Measurements from ENCODE around the gene MCM3AP. TPM values are rescaled to one million over a fixed set of nuclear protein-coding genes. Genes with fewer than 3 reads are reported as not detected.

The MCM3AP gene
- total RNA-seq = 10 to 100 TPM; 90.6 to 94.3 TPM
- long read RNA-seq, full-length matches to known transcripts = 13 of 49 reads
- long read RNA-seq, partial matches to known transcripts = 31 of 49 reads
- long read RNA-seq, other reads (novel, unspliced or antisense) = 5 of 49 reads

DNA sequence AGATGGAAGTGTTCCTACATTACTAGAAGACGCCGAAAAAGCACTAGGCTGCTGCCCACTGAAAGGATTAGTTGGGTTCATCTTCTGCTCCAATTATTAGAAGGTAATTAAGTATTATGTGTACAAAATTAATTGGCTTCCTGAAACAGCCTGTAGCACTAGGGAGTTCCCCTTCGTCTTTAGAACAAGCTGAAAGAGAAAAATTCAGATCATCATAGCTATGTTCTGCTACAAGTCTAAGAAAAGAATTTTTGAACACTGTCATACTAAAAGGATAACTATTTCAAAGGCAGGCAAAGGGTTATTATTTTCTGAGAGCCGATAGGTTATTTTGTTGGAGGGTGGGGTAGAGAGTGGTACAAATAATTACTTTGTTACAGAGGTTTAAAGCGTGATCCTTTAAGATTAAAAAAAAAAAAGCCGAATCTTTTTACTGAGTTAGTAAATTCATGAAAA, at the start of gene MCM3AP:
TSS of gene MCM3AP (minus strand) at position 406 of the 456 bp plus-strand sequence. CDS start at position 81, 325 bp downstream.
- intact Hi-C loops (cut with DNase I, micrococcal nuclease) = no loop called here
- DNase-seq (no peak), ATAC-seq (no peak)

DNA sequence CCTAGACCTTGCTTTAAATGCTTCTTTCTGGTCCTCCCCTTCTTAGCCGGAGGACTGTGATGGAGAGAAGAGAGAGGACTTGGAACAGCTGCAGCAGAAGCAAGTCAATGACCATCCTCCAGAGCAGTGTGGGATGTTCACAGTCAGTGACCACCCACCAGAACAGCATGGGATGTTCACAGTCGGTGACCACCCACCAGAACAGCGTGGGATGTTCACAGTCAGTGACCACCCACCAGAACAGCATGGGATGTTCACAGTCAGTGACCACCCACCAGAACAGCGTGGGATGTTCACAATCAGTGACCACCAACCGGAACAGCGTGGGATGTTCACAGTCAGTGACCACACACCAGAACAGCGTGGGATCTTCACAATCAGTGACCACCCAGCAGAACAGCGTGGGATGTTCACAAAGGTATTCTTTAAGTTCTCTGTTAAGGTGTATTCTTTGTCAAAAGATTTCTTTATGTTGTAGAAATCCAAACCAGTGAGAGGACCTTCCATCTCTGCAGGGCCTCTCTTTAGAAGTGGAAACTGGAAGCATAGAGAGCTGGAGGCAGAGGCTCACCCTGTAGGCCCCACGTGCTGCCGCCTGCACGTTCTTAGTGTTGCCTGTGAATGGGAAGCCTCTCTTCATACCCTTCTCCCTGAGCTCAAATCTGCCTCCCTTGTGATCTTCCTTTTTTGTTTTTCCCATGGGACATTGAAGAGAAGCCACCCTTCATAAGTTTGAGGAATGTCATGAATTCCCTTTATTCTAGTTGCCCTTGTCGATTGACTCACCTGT, 49.1 kb upstream of the MCM3AP start:
- no peak for ATAC-seq
- intact Hi-C loops (cut with DNase I, micrococcal nuclease) = no loop called here
- DNase-seq = no peak

DNA sequence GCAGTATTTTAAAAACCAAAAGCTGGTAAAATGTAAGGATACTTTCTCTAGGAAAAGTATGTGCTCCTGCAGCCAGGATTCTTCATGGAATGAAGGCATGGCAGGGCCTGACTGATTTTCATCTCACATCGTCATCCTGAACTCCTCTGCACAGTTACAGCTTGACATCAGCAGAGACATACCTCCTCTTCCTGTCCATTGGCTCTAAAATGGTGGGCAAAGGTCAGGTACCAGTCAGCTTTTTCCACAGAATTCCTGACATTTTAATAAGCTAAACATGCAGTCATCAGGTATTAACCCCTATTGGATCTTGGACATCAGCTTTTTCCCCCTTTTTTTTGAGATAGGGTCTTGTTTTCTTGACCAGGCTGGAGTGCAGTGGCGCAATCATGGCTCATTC, 44.4 kb upstream of the MCM3AP start:
- no peak for ATAC-seq
- intact Hi-C loops (cut with DNase I, micrococcal nuclease) = no loop called here
- DNase-seq = no peak

DNA sequence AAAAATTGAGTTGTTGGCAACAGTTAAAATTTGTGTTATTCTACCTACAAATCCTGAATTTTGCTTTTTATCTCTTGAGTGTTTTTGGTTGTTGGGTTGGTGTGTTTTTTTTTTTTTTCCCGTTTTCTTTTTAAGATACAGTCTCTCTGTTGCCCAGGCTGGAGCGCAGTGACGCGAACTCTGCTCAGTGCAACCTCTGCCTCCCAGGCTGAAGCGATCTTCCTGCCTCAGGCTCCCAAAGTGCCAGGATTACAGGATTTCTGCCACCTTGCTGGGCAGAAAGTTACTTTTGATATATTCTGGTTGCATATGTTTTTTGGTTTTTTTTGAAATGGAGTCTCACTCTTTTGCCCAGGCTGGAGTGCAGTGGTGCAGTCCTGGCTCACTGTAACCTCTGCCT, 42.7 kb upstream of the MCM3AP start:
- intact Hi-C loops (cut with DNase I, micrococcal nuclease) = no loop called here
- no peak for DNase-seq

DNA sequence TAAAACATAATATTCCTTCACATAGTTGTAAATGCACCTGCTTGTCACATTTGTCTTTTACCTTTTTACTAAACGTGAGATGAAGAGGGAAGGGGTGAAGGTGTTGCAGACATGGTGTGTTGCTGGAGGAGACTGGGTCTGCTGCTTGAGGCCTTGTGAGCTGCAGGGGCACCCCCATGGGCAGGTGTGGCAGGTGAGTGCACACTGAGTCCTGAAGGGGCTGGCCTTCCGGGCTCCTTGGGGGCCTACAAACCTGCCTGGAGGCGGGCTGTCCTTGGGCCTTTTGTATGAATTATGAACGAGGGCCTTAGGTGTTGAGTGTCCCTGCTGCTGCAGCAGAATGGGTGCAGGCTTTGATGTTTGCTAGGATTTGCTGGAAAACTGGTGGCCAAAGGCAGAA, 42.3 kb upstream of the MCM3AP start:
- intact Hi-C loops (cut with DNase I, micrococcal nuclease) = no loop called here
- no peak for ATAC-seq
- no peak for DNase-seq

More for the DNA sequence above, 42.7 kb upstream of the MCM3AP start:
- ATAC-seq = no peak

DNA sequence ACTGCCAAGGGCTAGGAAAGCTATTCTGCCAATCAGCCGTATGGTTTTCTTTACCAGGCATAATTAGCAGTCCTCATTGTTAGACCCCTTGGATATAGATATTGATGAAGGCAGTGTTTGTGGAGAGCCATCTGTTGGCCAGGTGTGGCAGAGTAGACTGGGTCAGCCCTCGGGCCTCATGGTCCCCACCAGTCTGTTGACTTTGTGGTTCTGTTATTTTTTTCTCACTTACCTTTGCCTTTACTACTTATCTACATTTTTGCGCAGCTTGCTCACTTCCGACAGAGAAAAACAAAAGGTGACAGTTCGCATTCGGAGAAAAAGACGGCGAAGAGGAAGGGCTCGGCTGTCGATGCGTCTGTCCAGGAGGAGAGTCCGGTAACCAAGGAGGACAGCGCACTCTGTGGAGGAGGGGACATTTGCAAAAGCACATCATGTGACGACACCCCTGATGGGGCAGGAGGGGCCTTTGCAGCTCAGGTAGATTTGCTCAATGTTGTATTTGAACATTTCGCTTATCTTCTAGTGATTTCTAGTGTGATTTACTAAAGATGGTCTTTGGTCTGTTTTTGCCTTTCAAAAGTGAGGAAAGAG, 40.8 kb upstream of the MCM3AP start:
- intact Hi-C loops (cut with DNase I, micrococcal nuclease) = no loop called here
- no peak for ATAC-seq
- no peak for DNase-seq

DNA sequence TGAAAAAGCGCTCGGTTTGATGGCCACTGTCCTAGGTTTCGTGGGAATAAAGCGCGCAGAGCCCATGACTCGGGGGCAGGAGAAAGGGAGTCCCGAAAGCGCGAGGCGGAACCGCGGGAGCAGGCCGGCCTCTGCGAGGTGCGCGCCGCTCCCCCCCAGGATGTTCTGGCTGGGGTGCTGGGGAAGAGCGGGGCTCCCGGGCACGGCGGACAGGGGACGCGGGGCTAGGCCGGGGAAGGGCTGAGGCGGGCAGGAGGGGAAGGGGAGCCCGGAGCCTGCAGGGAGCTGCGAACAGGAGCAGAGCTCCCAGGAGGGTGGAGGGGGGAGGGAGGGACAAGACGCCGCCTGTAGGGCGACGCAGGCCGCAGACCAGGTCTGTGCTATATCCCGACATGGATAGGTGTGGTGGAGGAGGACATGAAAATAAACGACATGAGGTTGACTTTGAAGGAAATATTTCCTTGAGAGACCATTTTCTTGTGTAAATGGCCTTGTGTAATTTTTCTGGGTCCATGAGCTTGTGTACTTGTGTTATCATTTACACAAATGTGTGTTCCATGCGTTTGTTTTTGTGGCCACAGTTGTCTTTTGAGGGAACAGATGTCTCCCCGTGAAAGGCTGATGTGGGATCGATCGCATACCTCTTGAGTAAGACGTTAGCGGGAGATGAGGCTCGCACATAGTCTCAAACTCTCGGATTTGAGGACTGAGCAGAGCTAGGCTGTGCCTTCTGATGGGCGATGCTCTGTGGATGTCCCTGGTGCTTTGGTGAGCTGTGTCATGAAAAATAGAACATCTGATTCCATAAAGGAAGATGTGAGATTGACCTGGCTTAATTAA, 39.9 kb upstream of the MCM3AP start:
- peak; percentile 67 to 71 for DNase-seq
- peak; percentile 44 for ATAC-seq
- intact Hi-C loops (cut with DNase I, micrococcal nuclease) = no loop called here

DNA sequence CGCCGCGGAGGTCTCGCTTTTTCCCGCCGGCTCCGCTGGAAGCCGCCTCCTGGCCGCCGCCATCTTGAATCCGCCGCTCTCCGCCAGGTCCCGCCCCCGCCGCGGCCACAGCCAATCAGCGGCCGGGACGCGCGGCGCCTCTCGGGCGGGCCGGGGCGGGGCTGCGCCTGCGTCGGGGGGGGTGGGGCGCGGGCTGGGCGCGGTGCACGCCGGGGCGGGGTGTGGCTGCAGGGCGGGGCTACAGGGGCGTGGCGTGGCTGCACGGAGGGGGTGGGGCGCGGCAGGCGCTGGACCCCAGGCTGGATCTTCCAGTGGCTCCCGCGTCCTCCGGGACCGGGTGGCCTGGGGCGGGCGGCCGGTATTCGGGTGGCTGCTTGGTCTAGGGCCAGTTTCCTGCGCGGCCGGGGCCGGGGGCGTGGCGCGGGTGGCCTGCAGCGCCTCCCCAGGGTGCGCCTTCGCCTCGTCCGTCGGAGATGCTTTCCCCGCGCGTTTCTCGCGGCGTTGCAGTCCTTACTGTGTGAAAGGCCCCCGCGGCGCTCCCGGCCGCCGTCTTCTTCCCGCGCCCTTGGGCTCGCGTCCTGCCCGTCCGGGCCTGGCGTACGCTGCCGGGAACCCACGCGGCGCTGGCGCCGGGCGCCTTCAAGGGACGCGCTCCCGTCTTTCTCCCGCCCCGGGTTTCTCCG, 39.1 kb upstream of the MCM3AP start:
- peak; percentile 83 to 90 for DNase-seq
- intact Hi-C loops (cut with DNase I, micrococcal nuclease) = no loop called here
- ATAC-seq = peak; percentile 77

DNA sequence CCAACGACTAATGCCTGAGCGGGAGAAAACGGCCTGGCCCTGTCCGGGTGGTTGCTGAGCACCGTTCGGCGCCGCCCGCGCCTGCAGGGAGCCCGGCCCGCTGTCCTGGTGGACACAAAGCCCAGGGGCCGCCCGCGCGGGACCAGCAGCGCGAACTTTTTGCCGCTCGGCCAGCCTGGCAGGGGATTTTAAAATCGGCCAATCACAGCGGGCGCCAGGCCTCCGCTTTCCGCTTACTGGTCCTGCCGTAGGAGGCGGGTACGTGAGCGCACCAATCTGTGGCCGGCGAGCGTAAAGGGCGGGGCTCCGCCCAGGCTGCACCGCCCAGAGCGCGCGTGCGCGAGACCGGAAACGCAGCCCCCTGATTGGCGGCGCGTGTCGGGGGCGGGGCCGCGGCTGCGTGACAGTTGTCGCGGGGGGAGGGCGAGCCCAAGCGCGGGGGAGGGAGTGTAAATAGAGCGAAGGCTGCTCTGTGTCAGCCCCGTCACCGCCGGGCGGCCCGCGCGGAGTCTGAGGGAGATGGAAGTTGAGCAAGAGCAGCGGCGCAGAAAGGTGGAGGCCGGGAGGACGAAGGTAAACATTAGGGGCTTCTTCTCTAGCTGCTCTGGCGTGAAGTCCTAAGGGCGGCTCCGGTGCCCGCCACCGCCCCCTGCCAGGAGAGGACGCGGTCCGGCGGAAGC, 38.4 kb upstream of the MCM3AP start, which contains the start of the genes C21orf58 and PCNT:
TSS of gene C21orf58 (minus strand) at position 161 of the 680 bp plus-strand sequence. CDS start 1,132 bp downstream, outside the sequence.
TSS of gene PCNT (plus strand) at position 447 of the 680 bp plus-strand sequence. CDS start at position 520, 73 bp downstream.
- peak; percentile 83 for ATAC-seq
- intact Hi-C loops (cut with DNase I, micrococcal nuclease) = no loop called here
- peak; percentile 98 for DNase-seq

DNA sequence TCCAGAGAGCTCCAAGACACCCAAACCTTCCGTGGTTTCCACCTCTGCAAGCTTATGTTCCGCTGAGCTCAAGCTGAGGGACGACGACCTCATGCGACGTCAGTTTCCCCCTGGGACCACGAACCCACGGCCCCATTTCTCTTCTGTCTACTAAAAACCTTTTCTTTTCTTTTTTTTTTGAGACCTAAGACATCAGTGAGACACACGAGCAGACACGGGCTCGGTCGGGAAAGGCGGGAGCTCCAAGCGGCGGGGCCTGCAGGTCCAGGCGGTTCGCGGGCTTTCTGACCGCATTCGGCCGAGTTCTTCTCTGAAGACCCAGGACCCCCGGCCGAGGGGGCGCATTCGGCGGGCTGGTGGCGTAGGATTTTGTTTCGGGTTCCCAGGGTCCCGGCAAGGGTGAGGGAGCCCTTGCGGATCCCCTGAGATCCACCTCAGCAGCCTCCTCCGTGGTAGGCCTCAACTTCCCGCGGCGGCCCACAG, 37.9 kb upstream of the MCM3AP start:
- intact Hi-C loops (cut with DNase I, micrococcal nuclease) = no loop called here
- DNase-seq (no peak), ATAC-seq (no peak)

DNA sequence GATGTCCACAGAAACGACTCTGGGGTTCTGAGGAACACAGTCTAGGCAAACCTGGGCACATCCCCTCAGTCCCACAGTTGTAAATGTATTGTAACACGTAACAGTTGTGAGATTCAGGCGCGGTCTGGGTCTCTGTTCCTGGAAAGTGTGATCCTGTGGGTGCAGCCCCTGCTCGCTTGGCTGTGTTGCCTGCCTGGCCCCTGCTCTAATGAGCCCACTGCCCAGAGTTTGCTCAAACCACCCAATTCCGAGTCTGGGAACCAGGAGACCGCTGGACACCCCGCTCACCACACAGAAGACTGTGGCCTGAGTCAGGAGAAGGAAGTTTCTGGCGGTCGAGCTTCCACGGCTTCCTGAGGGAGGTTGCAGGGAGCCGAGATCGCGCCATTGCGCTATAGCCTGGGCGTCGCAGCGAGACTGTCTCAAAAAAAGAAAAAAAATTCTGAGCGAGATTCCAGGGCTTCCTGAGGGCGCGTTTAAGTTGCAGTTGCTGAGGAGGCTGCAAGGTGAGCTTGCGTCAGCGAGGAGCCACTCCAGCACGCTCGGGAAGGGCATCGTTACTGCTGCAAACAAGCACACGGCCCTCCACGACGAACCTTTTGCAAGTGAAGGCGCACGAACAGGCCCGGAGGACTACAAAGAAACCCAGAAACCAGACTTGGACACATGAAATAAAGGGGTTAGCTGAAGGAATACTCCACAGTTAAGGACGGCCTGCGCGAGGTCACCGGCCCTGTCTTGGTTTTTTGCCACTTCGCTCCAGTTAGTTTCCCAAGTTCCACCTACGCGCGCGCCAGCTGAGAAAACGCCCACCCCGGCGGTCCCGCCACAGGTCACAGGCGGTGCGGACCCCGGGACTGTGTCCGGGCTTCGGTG, 37.2 kb upstream of the MCM3AP start:
- intact Hi-C loops (cut with DNase I, micrococcal nuclease) = no loop called here
- ATAC-seq (no peak), DNase-seq (peak in 1 of 2 donors; percentile 40)

DNA sequence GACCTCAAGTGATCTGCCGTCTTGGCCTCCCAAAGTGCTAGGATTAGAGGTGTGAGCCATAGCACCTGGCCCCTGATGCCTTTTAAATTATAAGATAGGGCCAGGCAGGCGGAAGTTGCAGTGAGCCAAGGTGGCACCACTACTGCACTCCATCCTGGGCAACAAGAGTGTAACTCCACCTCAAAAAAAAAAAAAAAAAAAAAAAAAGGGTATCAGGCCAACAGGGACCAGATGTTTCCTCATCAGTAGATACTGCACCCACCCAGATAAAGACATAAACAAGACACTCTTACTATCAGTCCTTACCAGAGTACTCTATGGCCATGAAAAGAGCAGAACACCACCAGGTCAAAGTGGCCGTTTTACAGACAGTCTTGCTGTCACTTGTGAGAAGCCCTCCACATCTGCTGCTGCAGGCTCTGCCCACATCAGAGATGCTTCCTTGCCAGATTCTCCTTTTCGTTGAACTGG, 35.0 kb upstream of the MCM3AP start:
- ATAC-seq = no peak
- intact Hi-C loops (cut with DNase I, micrococcal nuclease) = no loop called here
- DNase-seq = no peak

DNA sequence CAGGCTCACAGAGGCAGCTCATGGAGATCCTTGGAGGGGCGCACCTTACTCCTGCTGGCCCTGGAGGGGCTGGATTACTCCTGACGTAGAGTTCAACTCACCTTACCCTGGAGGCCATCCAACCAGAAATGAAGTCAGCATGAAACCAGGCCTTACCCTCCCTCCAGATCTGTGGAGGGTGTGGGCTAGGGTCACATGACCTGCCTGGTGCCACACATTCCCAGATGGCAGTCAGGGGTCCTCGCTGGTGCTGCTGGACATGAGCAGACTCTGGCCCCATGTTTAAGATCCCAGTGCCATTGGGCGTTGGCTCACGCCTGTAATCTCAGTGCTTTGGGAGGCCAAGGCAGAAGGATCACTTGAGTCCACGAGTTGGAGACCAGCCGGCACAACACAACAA, 33.8 kb upstream of the MCM3AP start:
- ATAC-seq = no peak
- intact Hi-C loops (cut with DNase I, micrococcal nuclease) = no loop called here
- no peak for DNase-seq

DNA sequence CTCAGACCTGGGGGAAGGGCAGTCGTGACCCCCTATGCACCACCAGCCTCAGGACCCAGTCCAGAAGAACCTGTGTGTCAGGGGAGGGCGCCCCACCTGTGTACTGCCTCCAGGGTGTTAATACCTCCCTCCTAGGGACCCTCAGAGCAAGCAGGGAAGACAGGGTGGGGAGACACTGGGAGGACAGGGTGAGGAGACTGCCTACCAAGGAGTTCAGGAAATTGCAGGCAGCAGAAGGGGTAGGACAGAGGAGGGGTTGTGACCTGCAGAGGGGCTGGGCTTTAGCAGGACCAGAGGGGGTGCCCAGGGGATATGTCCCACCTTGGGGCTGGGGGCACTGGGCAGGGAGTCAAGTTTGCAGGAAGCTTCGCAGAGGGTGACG, 33.0 kb upstream of the MCM3AP start:
- DNase-seq (no peak), ATAC-seq (no peak)
- intact Hi-C loops (cut with DNase I, micrococcal nuclease) = no loop called here

DNA sequence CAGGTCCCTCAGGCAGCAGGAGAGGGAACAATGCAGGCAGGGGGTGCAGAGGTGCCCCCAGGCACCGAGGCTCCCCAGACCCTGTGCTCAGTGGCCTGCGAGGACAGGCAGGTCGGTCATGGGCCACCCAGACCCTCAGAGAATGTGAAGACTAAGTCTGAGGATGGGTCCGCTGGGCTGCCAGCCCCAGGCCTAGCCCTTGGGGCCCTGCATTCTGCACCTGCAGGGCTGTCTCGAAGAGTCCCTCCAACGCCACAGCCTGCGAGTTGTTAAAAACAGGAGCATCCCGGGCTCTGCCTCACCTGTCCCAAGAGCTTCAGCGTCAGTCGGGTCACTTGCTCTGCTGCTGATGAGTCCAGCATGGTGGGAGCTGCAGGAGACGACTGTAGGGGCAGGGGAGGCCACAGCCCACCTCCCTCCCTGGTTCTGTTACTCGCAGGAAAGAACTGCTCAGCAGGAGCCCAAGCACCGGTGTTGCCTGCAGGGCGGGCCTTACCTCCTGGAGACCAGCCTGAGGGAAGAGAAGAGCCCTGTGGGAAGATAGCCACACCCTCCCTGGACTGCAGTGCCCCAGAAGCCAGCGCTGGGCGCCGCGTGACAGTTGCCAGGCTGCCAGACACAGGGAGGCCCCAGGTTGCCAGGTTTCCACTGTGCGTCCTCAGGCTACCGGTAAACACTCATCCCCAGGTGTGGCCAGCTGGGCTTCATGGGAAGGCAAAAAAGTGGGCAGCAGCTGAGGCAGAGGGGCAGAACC, 32.5 kb upstream of the MCM3AP start:
- ATAC-seq (peak; percentile 89), DNase-seq (peak; percentile 73 to 74)

DNA sequence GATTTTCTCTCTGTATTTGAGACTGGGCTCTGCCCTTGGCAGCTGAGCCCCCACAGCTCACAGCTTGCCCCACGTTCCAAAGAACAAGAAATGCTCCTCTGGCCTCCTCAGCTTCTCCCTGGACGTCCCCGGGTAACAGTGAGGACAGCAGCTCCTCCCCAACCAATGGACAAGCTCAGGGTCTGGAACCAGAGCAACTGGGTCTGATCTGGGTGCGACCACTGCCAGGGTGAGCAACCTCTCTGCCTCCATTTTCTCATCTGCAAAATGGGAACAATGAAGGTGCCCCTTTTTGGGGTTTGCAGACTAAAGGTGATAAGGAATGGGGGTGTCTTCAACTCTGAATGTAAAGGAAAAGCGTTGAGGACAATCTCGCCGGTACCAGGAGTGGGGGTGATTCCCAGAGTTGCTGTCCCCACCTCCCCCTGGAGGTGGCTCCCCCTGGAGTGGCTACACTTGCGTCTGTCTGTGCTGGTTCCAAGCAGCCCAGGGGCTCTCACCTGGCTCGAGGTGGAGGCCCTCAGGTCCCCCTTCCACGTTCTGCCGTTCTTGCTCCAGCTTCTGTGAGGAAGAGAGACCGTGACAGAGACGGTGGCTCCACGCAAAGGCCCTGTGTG, 31.4 kb upstream of the MCM3AP start:
- DNase-seq (no peak), ATAC-seq (no peak)
- intact Hi-C loops (cut with DNase I, micrococcal nuclease) = no loop called here

More for the DNA sequence above, 32.5 kb upstream of the MCM3AP start:
- intact Hi-C loops (cut with DNase I, micrococcal nuclease) = no loop called here
